Body of pancreas (tissue), 4 donors: ENCODE results near the gene GAMT. TPM values are rescaled to one million over a fixed set of nuclear protein-coding genes. Genes with fewer than 3 reads are reported as not detected.

Source experiments
- ATAC-seq: fragments of 150-250 bp; one replicate; pipeline ENCODE4 v1.9.1; 2016
- DNase-seq, 4 donors: peaks; one replicate each; pipeline ENCODE4 v3.0.0-alpha.2; 2019
- H3K27ac ChIP-seq, 4 donors: fragments of 200-600 bp; sonication (generic); 1 replicate in 3 of 4; 2 replicates in 1 of 4; pipeline versions ENCODE4 v1.5.1 to v1.6.1; 2016 to 2019; ENCODE audit warnings: mild to moderate bottlenecking in 1 of 4, mixed read lengths in 1 of 4, moderate library complexity in 1 of 4
- H3K27me3 ChIP-seq, 2 donors: fragments of 200-600 bp; sonication (generic); one replicate each; pipeline ENCODE4 v1.6.0; 2016; ENCODE audit warnings: mild to moderate bottlenecking in 1 of 2
- H3K36me3 ChIP-seq, 2 donors: fragments of 200-600 bp; sonication (generic); replicated peaks in 1 of 2; 2 replicates each; pipeline ENCODE4 v1.5.1; 2016; ENCODE audit warnings: low read depth in 2 of 2; ENCODE audit not compliant: insufficient read depth in 1 of 2
- H3K4me1 ChIP-seq: fragments of 200-600 bp; sonication (generic); one replicate; pipeline ENCODE4 v1.6.0; 2016
- H3K4me3 ChIP-seq, 2 donors: fragments of 200-600 bp; sonication (generic); 1 replicate in 1 of 2; 2 replicates in 1 of 2; pipeline ENCODE4 v1.5.1; 2016 to 2019
- H3K9me3 ChIP-seq, 3 donors: fragments of 200-600 bp; sonication (generic); 1 replicate in 2 of 3; 2 replicates in 1 of 3; pipeline ENCODE4 v1.5.1; 2016
- CTCF ChIP-seq, 7 experiments: fragments of 450-650 bp in 4 of 7; fragments of 200-600 bp in 3 of 7; sonication (generic) in 3 of 7; IDR thresholded peaks; one replicate each; pipeline ENCODE4 v1.5.1; 2016 to 2019; ENCODE audit warnings: antibody characterized with exemption in 7 of 7
- POLR2A ChIP-seq, 3 donors: fragments of 450-650 bp; IDR thresholded peaks; one replicate each; pipeline ENCODE4 v1.6.1; 2016; ENCODE audit warnings: antibody characterized with exemption in 3 of 3, mild to moderate bottlenecking in 2 of 3
- WGBS, 2 donors: methylation state at CpG; one replicate each; pipeline ENCODE4 v1.1.5; 2017; 5-methylcytosine and 5-hydroxymethylcytosine counted together
- intact Hi-C: fragments of 100-400 bp; cut with DNase I; formaldehyde crosslinking; loops from one replicate; pipeline ENCODE4 v1.15.1; 2023
- total RNA-seq, 2 donors: library from RNA; depleted of rRNA; stranded (reverse); fragments of >200 nt; gene quantifications; one replicate each; pipeline ENCODE4 v1.1.0, GENCODE V29; 2016

GAMT gene
- total RNA-seq, 2 donors from 2014 or later: 70.2 to 129 TPM

DNA sequence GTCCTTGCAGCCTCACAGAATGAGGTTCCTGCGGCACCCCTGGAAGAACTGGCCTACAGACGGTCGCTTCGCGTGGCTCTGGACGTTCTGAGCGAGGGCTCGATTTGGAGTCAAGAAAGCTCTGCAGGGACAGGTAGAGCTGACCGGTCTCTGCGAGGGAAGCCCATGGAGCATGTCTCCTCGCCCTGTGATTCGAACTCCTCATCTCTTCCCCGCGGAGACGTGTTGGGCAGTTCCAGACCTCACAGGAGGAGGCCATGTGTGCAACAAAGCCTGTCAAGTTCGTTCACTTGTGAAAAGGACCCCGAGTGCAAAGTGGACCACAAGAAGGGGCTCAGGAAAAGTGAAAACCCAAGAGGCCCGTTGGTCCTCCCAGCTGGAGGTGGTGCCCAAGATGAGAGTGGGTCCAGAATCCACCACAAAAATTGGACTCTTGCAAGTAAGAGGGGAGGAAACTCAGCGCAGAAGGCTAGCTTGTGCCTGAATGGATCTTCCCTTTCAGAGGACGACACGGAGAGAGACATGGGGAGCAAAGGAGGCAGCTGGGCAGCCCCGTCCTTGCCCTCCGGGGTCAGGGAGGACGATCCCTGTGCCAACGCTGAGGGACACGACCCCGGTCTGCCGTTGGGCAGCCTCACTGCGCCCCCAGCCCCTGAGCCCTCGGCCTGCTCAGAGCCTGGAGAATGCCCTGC lies 41.1 kb downstream of the GAMT start:
- Histone ChIP-seq H3K27me3 (no peaks in the 10 kb centered on the region), H3K36me3 (peaks cover 0 to 3% of the 10 kb centered on the region in 2 donors), H3K4me3 (no peak overlapping the region), H3K4me1 (peaks cover 26% of the 10 kb centered on the region), H3K9me3 (no peaks in the 10 kb centered on the region), H3K27ac (peak overlapping the region in 3 of 4 donors; percentile 48 to 58 (median 50))
- no peak for TF ChIP-seq POLR2A (IDR thresholded peaks at IDR 0.05)
- no peak for TF ChIP-seq CTCF (IDR thresholded peaks at IDR 0.05)
- intact Hi-C loops: no loop called here
- ATAC-seq (no peak), DNase-seq (no peak)
- WGBS, 2 donors: 76 to 84% methylated on average over 23 to 30 of the region's 30 CpGs

DNA sequence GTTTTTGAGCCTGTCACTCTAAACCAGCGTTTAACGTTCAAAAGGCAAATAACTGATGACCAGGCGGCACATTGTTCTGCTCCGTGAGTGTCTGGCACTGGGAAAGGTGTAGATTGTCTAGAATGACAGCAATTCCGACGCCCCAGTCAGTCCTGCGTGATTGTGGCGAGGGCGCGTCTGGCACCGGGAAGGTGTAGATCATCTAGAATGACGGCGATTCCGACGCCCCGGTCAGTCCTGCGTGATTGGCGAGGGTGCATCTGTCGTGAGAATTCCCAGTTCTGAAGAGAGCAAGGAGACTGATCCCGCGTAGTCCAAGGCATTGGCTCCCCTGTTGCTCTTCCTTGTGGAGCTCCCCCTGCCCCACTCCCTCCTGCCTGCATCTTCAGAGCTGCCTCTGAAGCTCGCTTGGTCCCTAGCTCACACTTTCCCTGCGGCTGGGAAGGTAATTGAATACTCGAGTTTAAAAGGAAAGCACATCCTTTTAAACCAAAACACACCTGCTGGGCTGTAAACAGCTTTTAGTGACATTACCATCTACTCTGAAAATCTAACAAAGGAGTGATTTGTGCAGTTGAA lies 43.7 kb downstream of the GAMT start:
- 90 to 93% methylated on average over 21 to 24 of the region's 24 CpGs for WGBS, 2 donors
- DNase-seq (no peak), ATAC-seq (no peak)
- Histone ChIP-seq H3K27ac (no peak overlapping the region), H3K9me3 (no peaks in the 10 kb centered on the region), H3K36me3 (peaks cover 0 to 3% of the 10 kb centered on the region in 2 donors), H3K4me1 (peaks cover 35% of the 10 kb centered on the region), H3K4me3 (no peak overlapping the region), H3K27me3 (no peaks in the 10 kb centered on the region)
- intact Hi-C loops: no loop called here
- TF ChIP-seq CTCF (IDR thresholded peaks at IDR 0.05): no peak
- TF ChIP-seq POLR2A (IDR thresholded peaks at IDR 0.05): no peak

- no peak for TF ChIP-seq POLR2A (IDR thresholded peaks at IDR 0.05)
- H3K27me3 ChIP-seq: no peaks in the 10 kb centered on the region
- DNase-seq (no peak), ATAC-seq (no peak)
- intact Hi-C loops: no loop called here
- 54 to 56% methylated on average over 3 of the region's 3 CpGs for WGBS, 2 donors
- H3K4me3 ChIP-seq: no peak overlapping the region
- peaks cover 34% of the 10 kb centered on the region for H3K4me1 ChIP-seq
- no peaks in the 10 kb centered on the region for H3K9me3 ChIP-seq
- no peak overlapping the region for H3K27ac ChIP-seq
- peaks cover 0 to 3% of the 10 kb centered on the region in 2 donors for H3K36me3 ChIP-seq
Measured at GRCh38 chr19:1356508-1356865, 44.9 kb downstream of the GAMT start.

DNA sequence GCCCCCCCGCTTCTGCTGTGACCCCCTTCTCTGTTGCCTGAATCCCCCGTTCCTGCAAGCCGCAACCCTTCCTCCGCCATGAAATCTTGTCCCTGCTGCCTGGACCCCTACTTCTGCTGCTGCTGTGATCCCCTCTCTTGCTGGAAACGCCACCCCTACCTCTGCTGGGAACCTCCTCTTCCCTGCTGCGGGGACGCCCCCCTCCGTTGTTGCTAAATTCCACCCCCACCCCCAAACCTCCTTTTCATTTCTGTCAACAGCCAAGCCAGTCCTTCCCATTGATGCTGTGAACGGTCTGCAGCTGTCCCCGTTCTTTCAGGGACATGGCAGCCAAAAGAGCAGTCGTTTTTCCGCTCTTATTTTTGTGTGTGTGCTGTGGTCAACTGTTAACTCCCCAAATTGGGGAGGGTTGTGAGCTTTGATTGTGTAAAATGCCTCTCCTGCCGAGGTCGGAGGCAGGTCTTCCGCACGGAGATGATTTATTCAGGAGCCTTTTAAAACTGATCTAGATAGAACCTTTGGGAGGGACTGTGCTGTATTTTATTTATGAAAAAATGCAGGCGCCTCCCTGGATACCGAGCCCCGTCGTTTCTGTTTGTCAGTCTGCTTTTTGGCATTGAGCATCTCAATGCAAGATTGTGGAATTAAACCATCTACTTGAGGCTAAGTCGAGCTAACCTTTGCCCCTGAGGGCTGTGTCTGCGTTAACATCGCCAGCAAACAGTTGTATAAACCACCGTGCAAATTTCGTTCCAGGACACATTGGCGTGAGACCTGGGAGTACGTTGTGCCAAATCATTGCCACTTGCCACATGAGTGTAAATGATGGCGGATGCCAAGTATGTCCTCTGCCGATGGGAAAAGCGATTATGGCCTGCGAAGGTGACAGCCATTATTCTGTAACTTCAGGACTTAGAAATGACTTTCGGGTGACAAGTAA lies 45.5 kb downstream of the GAMT start:
- DNase-seq: no peak
- Histone ChIP-seq H3K27me3 (no peaks in the 10 kb centered on the region), H3K9me3 (no peaks in the 10 kb centered on the region), H3K36me3 (peaks cover 0 to 3% of the 10 kb centered on the region in 2 donors), H3K4me3 (peak overlapping the region in 1 of 2 donors; percentile 47), H3K27ac (peak overlapping the region; percentile 62 to 95 (median 73)), H3K4me1 (peaks cover 28% of the 10 kb centered on the region)
- no peak for TF ChIP-seq POLR2A (IDR thresholded peaks at IDR 0.05)
- TF ChIP-seq CTCF (IDR thresholded peaks at IDR 0.05): no peak
- WGBS, 2 donors: 15 to 17% methylated on average over 32 of the region's 32 CpGs
- intact Hi-C loops: no loop called here
- ATAC-seq: no peak

DNA sequence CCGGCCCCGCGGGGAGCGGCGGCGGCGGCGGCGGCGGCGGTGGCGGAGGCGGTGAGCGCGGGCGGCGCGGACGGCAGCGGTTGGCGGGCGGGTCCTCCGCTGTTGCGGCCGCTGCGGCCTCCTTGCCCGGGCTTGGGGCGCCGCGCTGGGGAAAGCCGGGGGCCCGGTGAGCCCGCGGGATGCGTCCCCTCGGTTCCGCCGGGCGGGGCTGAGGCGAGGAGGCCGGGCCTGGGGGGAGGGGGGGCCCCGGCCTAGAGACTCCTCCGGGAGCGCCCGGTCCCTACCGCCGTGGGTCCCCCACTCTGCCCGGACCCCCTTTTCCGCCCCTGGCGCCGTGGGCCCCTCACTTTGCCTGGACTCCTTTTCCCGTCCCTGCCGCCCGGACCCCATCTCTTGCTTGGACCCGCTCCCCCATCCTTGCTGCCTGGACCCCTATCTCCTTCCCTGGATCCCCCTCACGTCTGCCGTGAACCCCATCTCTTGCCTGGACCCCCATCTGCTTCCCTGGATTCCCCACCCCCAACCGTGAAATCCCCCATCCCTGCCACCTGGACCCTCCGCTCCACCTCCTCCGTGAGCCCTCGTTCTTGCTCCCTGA lies 46.3 kb downstream of the GAMT start:
- intact Hi-C loops: no loop called here
- H3K27me3 ChIP-seq: no peaks in the 10 kb centered on the region
- WGBS, 2 donors: 0 to 1% methylated on average over 20 to 26 of the region's 61 CpGs
- no peak for TF ChIP-seq POLR2A (IDR thresholded peaks at IDR 0.05)
- TF ChIP-seq CTCF (IDR thresholded peaks at IDR 0.05): no peak
- H3K4me1 ChIP-seq: peaks cover 21% of the 10 kb centered on the region
- no peaks in the 10 kb centered on the region for H3K9me3 ChIP-seq
- H3K27ac ChIP-seq: peak overlapping the region; percentile 62 to 95 (median 73)
- ATAC-seq (peak; percentile 47), DNase-seq (no peak)
- H3K4me3 ChIP-seq: peak overlapping the region; percentile 47 to 65
- peaks cover 0 to 3% of the 10 kb centered on the region in 2 donors for H3K36me3 ChIP-seq
